IMR-90 (cell line): ENCODE measurements around the gene TSPAN17. TPM values are rescaled to one million over a fixed set of nuclear protein-coding genes. Genes with fewer than 3 reads are reported as not detected.

Experiments
- ATAC-seq: fragments of 200-7000 bp; cut with Tn5 transposase; 2 replicates; pipeline ENCODE4 v1.9.1; 2020; ENCODE audit warnings: low read depth, mild to moderate bottlenecking, moderate library complexity
- BruUV-seq: library from RNA; stranded (reverse); fragments of 400-500 nt; replicated peaks from 2 replicates; lab custom pipeline; 2021; lab: Mats Ljungman, UMichigan
- CTCF ChIA-PET: fragments of 300-600 bp; formaldehyde crosslinking; extraction: SDS; loops from one replicate; lab custom pipeline; 2021; ENCODE audit warnings: antibody characterized with exemption; lab: Yijun Ruan, JAX
- POLR2A ChIA-PET: fragments of 300-600 bp; sonication (Branson Sonifier 250); formaldehyde crosslinking; loops from one replicate; lab custom pipeline; 2022; ENCODE audit warnings: antibody characterized with exemption; ENCODE audit not compliant: unreplicated experiment; lab: Charles Lee
- DNase-seq: peaks from one replicate; pipeline ENCODE4 v3.0.0; 2013
- H2AFZ ChIP-seq: replicated peaks from 2 replicates; pipeline ENCODE3; 2013; ENCODE audit warnings: low read length, mild to moderate bottlenecking; ENCODE audit not compliant: poor library complexity
- H2AK5ac ChIP-seq: 2 replicates; pipeline ENCODE4 v1.6.1; 2013; ENCODE audit warnings: low read depth, low read length, inconsistent platforms
- H2AK9ac ChIP-seq: replicated peaks from 2 replicates; pipeline ENCODE3; 2013; ENCODE audit warnings: mild to moderate bottlenecking, low read depth, low read length, moderate library complexity; ENCODE audit not compliant: poor library complexity
- H2BK120ac ChIP-seq: 2 replicates; pipeline ENCODE4 v1.6.1; 2013; ENCODE audit warnings: low read depth, low read length, inconsistent platforms
- H2BK15ac ChIP-seq: 3 replicates; pipeline ENCODE4 v1.6.1; 2013; ENCODE audit warnings: low read depth, low read length, inconsistent platforms
- H2BK20ac ChIP-seq: 2 replicates; pipeline ENCODE4 v1.6.1; 2013; ENCODE audit warnings: low read depth, mild to moderate bottlenecking, inconsistent platforms, low read length, moderate library complexity
- H2BK5ac ChIP-seq: 2 replicates; pipeline ENCODE4 v1.6.1; 2013; ENCODE audit warnings: mild to moderate bottlenecking, low read depth, low read length, inconsistent platforms; ENCODE audit not compliant: poor library complexity, severe bottlenecking
- H3K14ac ChIP-seq: replicated peaks from 2 replicates; pipeline ENCODE4 v1.6.1; 2013; ENCODE audit warnings: low read depth, low read length, inconsistent platforms
- H3K18ac ChIP-seq: 2 replicates; pipeline ENCODE4 v1.6.1; 2013; ENCODE audit warnings: low read depth, low read length, control low read depth
- H3K23ac ChIP-seq: 2 replicates; pipeline ENCODE4 v1.6.1; 2013; ENCODE audit warnings: low read depth, low read length, inconsistent platforms
- H3K27ac ChIP-seq: 2 replicates; pipeline ENCODE4 v1.5.1; 2013; ENCODE audit warnings: mild to moderate bottlenecking, control low read depth, low read length; ENCODE audit not compliant: insufficient read depth
- H3K27me3 ChIP-seq: 2 replicates; pipeline ENCODE4 v1.6.1; 2013; ENCODE audit warnings: low read length; ENCODE audit not compliant: control insufficient read depth, insufficient read depth
- H3K36me3 ChIP-seq: 2 replicates; pipeline ENCODE4 v1.6.1; 2013; ENCODE audit warnings: low read length, mixed read lengths; ENCODE audit not compliant: control insufficient read depth, insufficient read depth
- H3K4ac ChIP-seq: 2 replicates; pipeline ENCODE4 v1.6.1; 2013; ENCODE audit warnings: low read depth, low read length, inconsistent platforms
- H3K4me1 ChIP-seq: 2 replicates; pipeline ENCODE4 v1.6.1; 2013; ENCODE audit warnings: low read length, mixed read lengths; ENCODE audit not compliant: control insufficient read depth, insufficient read depth
- H3K4me2 ChIP-seq: 2 replicates; pipeline ENCODE4 v1.6.1; 2013; ENCODE audit warnings: low read depth, mild to moderate bottlenecking, control low read depth, low read length, moderate library complexity
- H3K4me3 ChIP-seq: 2 replicates; pipeline ENCODE4 v1.5.1; 2013; ENCODE audit warnings: low read depth, mild to moderate bottlenecking, control low read depth, low read length, moderate library complexity; ENCODE audit not compliant: insufficient read depth
- H3K56ac ChIP-seq: 2 replicates; pipeline ENCODE4 v1.6.1; 2013; ENCODE audit warnings: low read length, inconsistent platforms; ENCODE audit not compliant: insufficient read depth; ENCODE audit errors: extremely low read depth
- H3K79me1 ChIP-seq, 2 experiments: 2 replicates each; pipeline ENCODE4 v1.6.1; 2013; ENCODE audit warnings: low read length in 2 of 2, inconsistent platforms in 1 of 2, low read depth in 1 of 2
- H3K9ac ChIP-seq: 2 replicates; pipeline ENCODE4 v1.6.1; 2013; ENCODE audit warnings: low read depth, low read length, control low read depth
- H3K9me1 ChIP-seq: 2 replicates; pipeline ENCODE4 v1.6.1; 2013; ENCODE audit warnings: low read length, inconsistent platforms; ENCODE audit not compliant: insufficient read depth
- H3K9me3 ChIP-seq: 2 replicates; pipeline ENCODE4 v1.6.1; 2013; ENCODE audit warnings: low read length; ENCODE audit not compliant: control insufficient read depth, insufficient read depth
- H4K20me1 ChIP-seq: 2 replicates; pipeline ENCODE4 v1.6.1; 2013; ENCODE audit warnings: low read length, inconsistent platforms; ENCODE audit not compliant: insufficient read depth
- H4K5ac ChIP-seq: 2 replicates; pipeline ENCODE4 v1.6.1; 2013; ENCODE audit warnings: mild to moderate bottlenecking, low read depth, low read length, control low read depth
- H4K8ac ChIP-seq, 2 experiments: 2 replicates each; pipeline ENCODE4 v1.6.1; 2013; ENCODE audit warnings: low read depth in 2 of 2, low read length in 2 of 2, control low read depth in 1 of 2, inconsistent platforms in 1 of 2
- H4K91ac ChIP-seq: 2 replicates; pipeline ENCODE4 v1.6.1; 2013; ENCODE audit warnings: low read depth, low read length, inconsistent platforms; ENCODE audit not compliant: insufficient read depth
- BHLHE40 ChIP-seq: fragments of 150-350 bp; IDR thresholded peaks from 2 replicates; pipeline ENCODE4 v1.6.1; 2016; ENCODE audit warnings: mild to moderate bottlenecking, low read depth, low read length
- CEBPB ChIP-seq: IDR thresholded peaks from 2 replicates; pipeline ENCODE4 v1.6.1; 2012; ENCODE audit warnings: low read depth, low read length, improper control_type of control experiment
- CHD1 ChIP-seq: IDR thresholded peaks from 2 replicates; pipeline ENCODE4 v1.6.1; 2012; ENCODE audit warnings: low read depth, low read length, improper control_type of control experiment
- FOS ChIP-seq: fragments of 150-350 bp; IDR thresholded peaks from 2 replicates; pipeline ENCODE4 v1.6.1; 2016; ENCODE audit warnings: low read depth, low read length
- MAFK ChIP-seq: IDR thresholded peaks from 2 replicates; pipeline ENCODE4 v1.6.1; 2012; ENCODE audit warnings: low read depth, low read length, improper control_type of control experiment
- MAZ ChIP-seq: IDR thresholded peaks from 2 replicates; pipeline ENCODE4 v1.6.1; 2012; ENCODE audit warnings: low read depth, mild to moderate bottlenecking, low read length, improper control_type of control experiment, moderate library complexity, borderline replicate concordance
- MXI1 ChIP-seq: IDR thresholded peaks from 2 replicates; pipeline ENCODE4 v1.6.1; 2012; ENCODE audit warnings: low read depth, mild to moderate bottlenecking, low read length, moderate library complexity, borderline replicate concordance
- NFE2L2 ChIP-seq: fragments of 150-350 bp; IDR thresholded peaks from 2 replicates; pipeline ENCODE4 v1.6.1; 2016; ENCODE audit warnings: low read depth, mild to moderate bottlenecking, low read length
- POLR2A ChIP-seq: IDR thresholded peaks from 2 replicates; pipeline ENCODE4 v1.6.1; 2012; ENCODE audit warnings: mild to moderate bottlenecking, low read depth, low read length
- RCOR1 ChIP-seq: IDR thresholded peaks from 2 replicates; pipeline ENCODE4 v1.6.1; 2012; ENCODE audit warnings: mild to moderate bottlenecking, low read length, improper control_type of control experiment; ENCODE audit not compliant: insufficient replicate concordance
- RFX5 ChIP-seq: IDR thresholded peaks from 2 replicates; pipeline ENCODE4 v1.8.0; 2012; ENCODE audit warnings: low read depth, mild to moderate bottlenecking, low read length, moderate library complexity
- SMC3 ChIP-seq: fragments of 150-350 bp; IDR thresholded peaks from 2 replicates; pipeline ENCODE4 v1.6.1; 2016; ENCODE audit warnings: low read depth, mild to moderate bottlenecking, antibody characterized with exemption, low read length, moderate library complexity
- WGBS, 2 experiments: methylation state at CpG; one replicate each; pipeline versions ENCODE4 v1.1.5 to v1.1.7; 2013; ENCODE audit warnings: missing lambda C conversion rate in 2 of 2; ENCODE audit not compliant: insufficient read length in 1 of 2; ENCODE audit errors: extremely low coverage in 2 of 2; 5-methylcytosine and 5-hydroxymethylcytosine counted together
- dilution Hi-C: fragments of 300-500 bp; cut with HindIII; formaldehyde crosslinking; loops from one replicate; pipeline ENCODE4 v1.14.3; 2018; ENCODE audit warnings: low sequenced_read_pairs; ENCODE audit not compliant: unreplicated experiment
- in situ Hi-C: fragments of 300-500 bp; cut with MboI; formaldehyde crosslinking; loops from 3 replicates; pipeline ENCODE4 v1.14.3; 2019; ENCODE audit warnings: low sequenced_read_pairs, inconsistent platforms, mixed read lengths
- intact Hi-C: fragments of 100-400 bp; cut with micrococcal nuclease; formaldehyde crosslinking; loops from 2 replicates; pipeline ENCODE4 v1.10.0; 2022
- polyA plus RNA-seq, 3 experiments: library from polyadenylated mRNA; depleted of rRNA; stranded (reverse); fragments of >200 nt; gene quantifications; 2 replicates each; pipeline ENCODE4 v1.2.3, GENCODE V29; 2012; ENCODE audit warnings: low replicate concordance in 1 of 3
- total RNA-seq: library from RNA; depleted of rRNA; stranded (reverse); fragments of >200 nt; gene quantifications from 2 replicates; pipeline ENCODE4 v1.2.3, GENCODE V29; 2012
- TF ChIP-seq, protein P1 (sequence below): fragments of 150-350 bp; IDR thresholded peaks from 2 replicates; pipeline ENCODE4 v1.6.1; 2017; ENCODE audit warnings: mild to moderate bottlenecking, antibody characterized with exemption, low read length, low read depth
- TF ChIP-seq, protein P2 (sequence below): conservative IDR thresholded peaks from 2 replicates; pipeline ENCODE4 v1.5.1; 2012; ENCODE audit warnings: mild to moderate bottlenecking, low read depth, low read length, improper control_type of control experiment
- TF ChIP-seq, protein P3 (sequence below): fragments of 150-350 bp; IDR thresholded peaks from 2 replicates; pipeline ENCODE4 v1.6.1; 2016; ENCODE audit warnings: low read depth, mild to moderate bottlenecking, low read length, moderate library complexity, borderline replicate concordance

Gene TSPAN17
- total and polyA plus RNA-seq, 2 of the 4 experiments (the other 2 are of a cell fraction) = 34.2 to 41.6 TPM

DNA sequence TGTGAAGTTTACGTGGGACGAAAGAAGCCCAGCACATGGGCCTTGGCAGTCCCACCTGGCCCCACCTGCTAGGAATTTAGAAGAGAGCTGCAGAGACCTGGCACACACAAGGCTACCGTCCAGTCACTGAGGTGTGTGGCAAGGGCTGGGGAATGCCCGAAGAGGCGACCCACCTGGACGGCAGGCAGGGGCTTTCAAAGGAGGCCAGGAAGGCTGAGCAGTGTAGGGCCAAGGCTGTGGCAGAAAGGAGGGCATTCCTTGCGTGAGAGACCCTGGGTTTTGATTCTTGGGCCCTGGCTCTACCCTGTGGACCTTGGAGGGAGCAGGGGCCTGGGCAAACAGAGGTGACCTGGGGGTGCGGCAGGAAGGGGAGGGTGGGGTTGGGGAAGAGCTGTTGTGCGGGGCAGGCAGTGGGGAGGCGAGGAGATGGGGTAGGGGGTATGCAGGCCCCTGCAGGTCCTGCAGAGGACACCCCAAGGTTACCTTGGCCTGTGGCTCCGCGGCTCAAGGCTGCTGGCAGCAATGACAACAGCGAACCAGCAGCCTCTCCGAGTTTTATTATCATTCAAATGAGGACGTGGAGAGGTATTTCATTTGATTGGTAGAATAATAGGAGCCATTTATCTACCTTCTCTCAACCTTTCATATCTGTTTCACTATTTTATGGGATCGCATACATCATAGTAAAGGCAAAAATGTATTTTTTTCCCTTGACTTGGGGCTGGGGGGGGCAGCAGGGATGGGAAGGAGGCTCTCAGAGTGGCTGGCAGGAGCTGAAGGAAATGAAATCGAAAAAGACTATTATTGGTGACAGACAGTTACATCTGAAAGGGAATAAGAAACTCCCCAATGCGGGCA lies 24.8 kb downstream of the TSPAN17 start:
- H2BK120ac ChIP-seq = no peak overlapping the region
- H3K79me1 ChIP-seq = no peaks in the 10 kb centered on the region
- H3K4me2 ChIP-seq = no peak overlapping the region
- H3K36me3 ChIP-seq = no peaks in the 10 kb centered on the region
- no peak overlapping the region for H2BK5ac ChIP-seq
- H4K91ac ChIP-seq = no peak overlapping the region
- H3K4me3 ChIP-seq = no peak overlapping the region
- H3K4ac ChIP-seq = no peak overlapping the region
- no peak for DNase-seq
- no peak overlapping the region for H3K14ac ChIP-seq
- POLR2A ChIA-PET = no interaction called here
- no peak overlapping the region for H3K9ac ChIP-seq
- intact Hi-C loops (no loop called here), in situ Hi-C loops (no loop called here), dilution Hi-C loops (no loop called here)
- no peaks in the 10 kb centered on the region; the same call in 1 of the 2 replicates for H4K20me1 ChIP-seq
- H4K5ac ChIP-seq = no peak overlapping the region
- no peak overlapping the region for H2AK5ac ChIP-seq
- H2BK15ac ChIP-seq = no peak overlapping the region
- no peaks in the 10 kb centered on the region for H3K9me1 ChIP-seq
- no peak overlapping the region for H3K56ac ChIP-seq
- BruUV-seq = no TSS peak
- H4K8ac ChIP-seq = no peak overlapping the region
- 0 out of 2 replicates have a peak, but pooled peaks cover 2% of the 10 kb centered on the region for H3K9me3 ChIP-seq
- ATAC-seq = no peak
- no peak overlapping the region for H2BK20ac ChIP-seq
- H2AFZ ChIP-seq = no peak overlapping the region
- no peaks in the 10 kb centered on the region for H3K4me1 ChIP-seq
- H2AK9ac ChIP-seq = no peak overlapping the region
- no peak overlapping the region for H3K27ac ChIP-seq
- 70% methylated on average over 7 of the region's 18 CpGs; no CpG with 5 or more reads in 1 of the 2 experiments for WGBS, 2 experiments
- no peak overlapping the region for H3K18ac ChIP-seq
- peaks cover 47% of the 10 kb centered on the region for H3K27me3 ChIP-seq
- CTCF ChIA-PET = no interaction called here
- no peak overlapping the region for H3K23ac ChIP-seq
- TF ChIP-seq, protein P1, sequence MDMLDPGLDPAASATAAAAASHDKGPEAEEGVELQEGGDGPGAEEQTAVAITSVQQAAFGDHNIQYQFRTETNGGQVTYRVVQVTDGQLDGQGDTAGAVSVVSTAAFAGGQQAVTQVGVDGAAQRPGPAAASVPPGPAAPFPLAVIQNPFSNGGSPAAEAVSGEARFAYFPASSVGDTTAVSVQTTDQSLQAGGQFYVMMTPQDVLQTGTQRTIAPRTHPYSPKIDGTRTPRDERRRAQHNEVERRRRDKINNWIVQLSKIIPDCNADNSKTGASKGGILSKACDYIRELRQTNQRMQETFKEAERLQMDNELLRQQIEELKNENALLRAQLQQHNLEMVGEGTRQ = no peak
- TF ChIP-seq SMC3 = no peak
- TF ChIP-seq, protein P2, sequence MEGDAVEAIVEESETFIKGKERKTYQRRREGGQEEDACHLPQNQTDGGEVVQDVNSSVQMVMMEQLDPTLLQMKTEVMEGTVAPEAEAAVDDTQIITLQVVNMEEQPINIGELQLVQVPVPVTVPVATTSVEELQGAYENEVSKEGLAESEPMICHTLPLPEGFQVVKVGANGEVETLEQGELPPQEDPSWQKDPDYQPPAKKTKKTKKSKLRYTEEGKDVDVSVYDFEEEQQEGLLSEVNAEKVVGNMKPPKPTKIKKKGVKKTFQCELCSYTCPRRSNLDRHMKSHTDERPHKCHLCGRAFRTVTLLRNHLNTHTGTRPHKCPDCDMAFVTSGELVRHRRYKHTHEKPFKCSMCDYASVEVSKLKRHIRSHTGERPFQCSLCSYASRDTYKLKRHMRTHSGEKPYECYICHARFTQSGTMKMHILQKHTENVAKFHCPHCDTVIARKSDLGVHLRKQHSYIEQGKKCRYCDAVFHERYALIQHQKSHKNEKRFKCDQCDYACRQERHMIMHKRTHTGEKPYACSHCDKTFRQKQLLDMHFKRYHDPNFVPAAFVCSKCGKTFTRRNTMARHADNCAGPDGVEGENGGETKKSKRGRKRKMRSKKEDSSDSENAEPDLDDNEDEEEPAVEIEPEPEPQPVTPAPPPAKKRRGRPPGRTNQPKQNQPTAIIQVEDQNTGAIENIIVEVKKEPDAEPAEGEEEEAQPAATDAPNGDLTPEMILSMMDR = no peak
- no peak for TF ChIP-seq NFE2L2
- no peak for TF ChIP-seq POLR2A
- no peak for TF ChIP-seq RFX5
- TF ChIP-seq BHLHE40 = no peak
- TF ChIP-seq, protein P3, sequence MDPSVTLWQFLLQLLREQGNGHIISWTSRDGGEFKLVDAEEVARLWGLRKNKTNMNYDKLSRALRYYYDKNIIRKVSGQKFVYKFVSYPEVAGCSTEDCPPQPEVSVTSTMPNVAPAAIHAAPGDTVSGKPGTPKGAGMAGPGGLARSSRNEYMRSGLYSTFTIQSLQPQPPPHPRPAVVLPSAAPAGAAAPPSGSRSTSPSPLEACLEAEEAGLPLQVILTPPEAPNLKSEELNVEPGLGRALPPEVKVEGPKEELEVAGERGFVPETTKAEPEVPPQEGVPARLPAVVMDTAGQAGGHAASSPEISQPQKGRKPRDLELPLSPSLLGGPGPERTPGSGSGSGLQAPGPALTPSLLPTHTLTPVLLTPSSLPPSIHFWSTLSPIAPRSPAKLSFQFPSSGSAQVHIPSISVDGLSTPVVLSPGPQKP = no peak
- no peak for TF ChIP-seq CEBPB
- TF ChIP-seq CHD1 = no peak
- no peak for TF ChIP-seq MAFK
- no peak for TF ChIP-seq MAZ
- no peak for TF ChIP-seq MXI1
- TF ChIP-seq FOS = no peak
- TF ChIP-seq RCOR1 = no peak
